GM12874 (cell line): ENCODE results near the gene ATG4B.

Experiments used
- TF ChIP-seq, protein P1 (sequence below): IDR thresholded peaks from 2 replicates; pipeline ENCODE4 v1.5.1; 2011; ENCODE audit warnings: low read depth, mild to moderate bottlenecking, control low read depth, low read length, moderate library complexity; ENCODE audit not compliant: insufficient read depth

The ATG4B gene

DNA sequence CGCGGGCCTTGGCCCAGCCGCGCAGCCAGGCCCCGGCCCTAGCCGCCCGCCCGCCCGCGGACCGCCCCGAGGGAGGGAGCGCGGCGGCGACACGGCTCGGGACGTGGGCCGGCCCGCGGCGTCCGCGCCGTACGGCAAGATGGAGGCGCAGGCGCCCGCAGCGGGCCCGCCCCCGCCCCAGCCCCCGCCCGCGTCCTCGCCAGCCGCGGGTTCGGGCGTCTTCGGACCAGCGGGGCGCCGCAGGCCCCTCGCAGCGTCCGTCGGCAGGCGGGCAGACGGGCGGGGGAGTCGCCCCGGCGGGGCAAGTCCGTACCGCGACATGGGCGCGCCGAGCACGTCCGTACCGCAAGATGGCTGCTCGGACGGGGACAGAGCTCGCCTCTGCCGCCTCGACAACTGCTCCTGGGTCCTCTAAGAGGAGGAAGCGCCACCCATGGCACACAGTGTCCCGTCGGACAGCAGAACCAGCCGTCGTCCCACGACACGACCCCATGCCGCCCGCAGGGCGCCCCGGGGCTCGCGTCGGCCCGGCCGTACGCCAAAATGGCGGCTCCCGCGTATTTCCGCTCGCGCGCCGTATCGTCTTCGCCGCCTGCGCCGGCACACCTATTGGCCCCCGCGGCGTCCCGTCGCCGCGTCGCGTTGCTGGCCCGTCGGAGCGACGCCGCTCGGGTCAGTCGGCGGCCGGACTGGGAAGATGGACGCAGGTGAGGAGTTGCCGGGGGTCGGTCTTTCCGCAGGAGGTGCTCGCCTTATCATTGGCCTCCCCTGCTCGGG lies at the start of gene ATG4B, which contains the start of gene THAP4:
ATG4B (plus strand) TSS at position 676 of the 777 bp plus-strand sequence; CDS start at position 698, 22 bp downstream.
THAP4 (minus strand) TSS at position 141 of the 777 bp plus-strand sequence. CDS start 141 bp downstream, outside the sequence.
- TF ChIP-seq, protein P1, sequence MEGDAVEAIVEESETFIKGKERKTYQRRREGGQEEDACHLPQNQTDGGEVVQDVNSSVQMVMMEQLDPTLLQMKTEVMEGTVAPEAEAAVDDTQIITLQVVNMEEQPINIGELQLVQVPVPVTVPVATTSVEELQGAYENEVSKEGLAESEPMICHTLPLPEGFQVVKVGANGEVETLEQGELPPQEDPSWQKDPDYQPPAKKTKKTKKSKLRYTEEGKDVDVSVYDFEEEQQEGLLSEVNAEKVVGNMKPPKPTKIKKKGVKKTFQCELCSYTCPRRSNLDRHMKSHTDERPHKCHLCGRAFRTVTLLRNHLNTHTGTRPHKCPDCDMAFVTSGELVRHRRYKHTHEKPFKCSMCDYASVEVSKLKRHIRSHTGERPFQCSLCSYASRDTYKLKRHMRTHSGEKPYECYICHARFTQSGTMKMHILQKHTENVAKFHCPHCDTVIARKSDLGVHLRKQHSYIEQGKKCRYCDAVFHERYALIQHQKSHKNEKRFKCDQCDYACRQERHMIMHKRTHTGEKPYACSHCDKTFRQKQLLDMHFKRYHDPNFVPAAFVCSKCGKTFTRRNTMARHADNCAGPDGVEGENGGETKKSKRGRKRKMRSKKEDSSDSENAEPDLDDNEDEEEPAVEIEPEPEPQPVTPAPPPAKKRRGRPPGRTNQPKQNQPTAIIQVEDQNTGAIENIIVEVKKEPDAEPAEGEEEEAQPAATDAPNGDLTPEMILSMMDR = no peak

DNA sequence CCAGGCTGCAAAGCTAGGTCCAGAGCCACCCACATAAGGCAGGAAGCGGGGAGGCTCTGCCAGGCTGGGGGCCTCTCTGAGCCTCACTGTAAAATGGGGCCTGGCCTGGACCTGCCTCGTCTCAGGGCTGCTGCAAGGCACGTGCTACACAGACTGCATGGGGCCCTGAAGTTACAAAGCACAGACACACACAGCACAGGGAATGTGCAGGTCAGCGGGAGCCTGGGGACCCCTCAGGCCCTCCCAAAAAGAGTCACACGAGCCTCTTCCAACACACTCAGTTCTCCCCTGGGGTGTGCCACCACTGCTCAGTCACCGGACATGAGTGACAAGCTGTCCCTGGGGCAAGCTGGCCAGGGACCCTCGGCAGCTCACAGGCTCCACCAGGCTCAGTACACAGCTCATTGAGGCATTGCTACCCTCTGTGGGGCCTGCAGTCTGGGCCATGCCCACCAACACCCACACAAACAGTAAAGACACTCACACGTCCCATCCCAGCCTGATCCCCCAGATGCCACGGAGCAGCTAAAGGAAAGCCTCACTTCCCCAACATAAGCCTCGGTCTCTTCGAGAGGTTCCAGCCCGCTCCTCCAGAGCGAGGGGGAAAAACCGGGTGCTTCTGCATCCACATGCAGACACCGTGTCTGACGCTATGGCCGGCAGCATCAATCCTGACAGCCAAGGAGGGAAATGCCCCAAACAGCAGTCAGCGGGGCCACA lies 45.2 kb upstream of the ATG4B start:
- TF ChIP-seq, protein P1 = no peak

DNA sequence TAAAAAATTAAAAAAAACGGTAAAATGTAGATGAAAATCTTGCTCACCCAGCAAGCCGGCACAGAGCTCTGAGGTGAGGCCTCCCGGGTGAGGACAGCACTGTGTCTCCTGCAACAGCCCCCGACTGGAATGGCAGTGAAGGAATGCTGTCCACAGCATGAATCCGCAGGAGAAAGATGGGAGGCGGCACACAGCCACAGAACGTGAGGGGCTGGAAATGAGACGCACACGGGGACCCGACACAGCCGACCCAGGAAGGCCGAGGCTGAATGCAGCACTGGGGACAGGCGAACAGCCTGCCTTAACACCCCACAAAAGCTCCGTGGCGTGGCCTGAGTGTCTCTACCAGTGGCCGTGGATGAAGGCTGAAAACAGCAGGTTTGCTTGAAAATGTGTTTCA lies 44.2 kb upstream of the ATG4B start:
- TF ChIP-seq, protein P1 = no peak

DNA sequence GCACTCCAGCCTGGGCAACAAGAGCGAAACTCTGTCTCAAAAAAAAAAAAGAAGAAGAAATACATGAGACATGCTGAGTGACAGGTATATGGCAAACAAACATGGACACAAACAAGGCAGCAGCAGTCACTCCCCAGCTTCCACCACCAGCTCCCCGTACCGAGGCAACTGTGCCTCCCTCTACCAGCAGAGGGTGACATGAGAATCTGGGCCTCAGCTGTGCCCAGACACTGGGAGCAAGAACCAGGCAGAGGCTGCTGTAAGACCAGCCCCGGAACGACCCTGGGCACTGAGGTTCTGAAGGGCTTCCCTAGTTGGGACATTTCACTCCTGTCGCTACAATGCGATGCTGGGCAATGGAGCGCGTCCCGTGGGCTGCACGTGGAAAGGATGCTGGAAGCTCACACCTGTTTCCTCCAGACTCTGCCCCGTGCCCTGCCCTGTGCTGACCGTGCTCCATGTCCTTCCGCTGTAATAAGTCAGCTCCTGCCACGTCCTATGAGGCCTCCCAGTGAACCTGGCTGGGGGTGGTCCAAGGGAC lies 41.8 kb upstream of the ATG4B start:
- TF ChIP-seq, protein P1 = peak; percentile 30; the same call in 1 of the 2 replicates

DNA sequence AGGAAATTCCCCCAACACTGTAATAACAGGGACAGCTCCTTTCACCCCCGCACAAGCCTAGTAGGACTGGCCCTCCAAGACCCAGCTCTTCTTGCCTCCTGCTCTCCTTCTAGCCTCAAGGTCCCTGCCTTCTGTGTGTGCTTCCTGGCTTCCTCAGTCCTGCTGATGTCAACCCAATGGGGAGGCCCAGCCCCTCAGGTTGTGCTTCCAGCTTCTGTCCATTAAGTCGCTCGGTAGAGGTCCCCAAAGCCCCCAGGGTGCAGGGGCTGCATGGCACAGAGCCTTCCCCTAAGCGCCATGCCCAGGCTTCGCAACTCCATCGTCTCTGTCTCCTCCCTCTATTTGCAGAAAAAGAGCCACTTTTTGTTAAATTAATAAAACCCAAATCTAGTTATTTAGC lies 39.9 kb upstream of the ATG4B start:
- TF ChIP-seq, protein P1 = no peak

DNA sequence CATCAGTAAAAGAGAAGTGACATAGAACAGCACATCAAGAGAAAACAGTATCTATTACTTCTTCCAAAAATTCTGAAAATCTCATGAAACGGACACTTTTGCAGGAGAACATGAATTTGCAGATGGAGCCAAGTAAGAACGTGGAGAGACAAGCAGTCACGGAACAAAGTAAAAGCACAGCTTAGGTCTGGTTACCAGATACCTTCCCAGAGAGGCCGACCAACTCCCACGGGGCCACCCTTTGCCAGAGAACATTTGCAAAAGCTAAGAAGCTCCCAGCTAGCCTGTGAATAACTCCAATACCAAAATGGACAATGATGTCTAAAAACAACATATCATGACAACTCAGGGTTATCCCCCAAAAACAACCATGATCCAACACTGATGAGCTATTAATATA lies 39.4 kb upstream of the ATG4B start:
- TF ChIP-seq, protein P1 = no peak

DNA sequence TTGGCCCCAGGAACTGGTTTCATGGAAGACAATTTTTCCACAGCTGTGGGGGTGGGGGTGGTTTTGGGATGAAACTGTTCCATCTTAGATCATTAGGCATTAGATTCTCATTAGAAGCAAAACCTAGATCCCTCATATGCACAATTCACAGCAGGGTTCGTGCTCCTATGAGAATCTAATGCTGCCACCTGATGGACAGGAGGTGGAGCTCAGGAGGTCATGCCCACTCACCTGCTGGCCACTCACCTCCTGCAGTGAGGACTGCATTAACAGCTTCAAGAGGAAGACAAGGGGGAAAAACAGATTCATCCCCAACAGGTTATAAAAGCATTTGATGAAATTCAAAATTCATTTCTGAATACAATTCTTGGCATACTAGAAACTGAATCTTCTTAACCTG lies 39.0 kb upstream of the ATG4B start:
- TF ChIP-seq, protein P1 = 0 out of 2 replicates have a peak, but pooled peaks have one; percentile 9
